NCI-H748 (cell line): Measurements from ENCODE around the gene NRP2.

Experiments
- DNase-seq: peaks from one replicate; lab custom pipeline; 2025; ENCODE audit not compliant: unreplicated experiment; lab: John Stamatoyannopoulos, UW

The NRP2 gene

GRCh38 chr2:205845446-205845845, 163.1 kb downstream of the NRP2 start:
- DNase-seq = no peak
